NCI-H1105 treated with DMSO at 0.1 percent for 48 hours (cell line): ENCODE measurements around the gene RAB39B.

ENCODE experiments used
- DNase-seq: peaks from one replicate; lab custom pipeline; 2025; lab: John Stamatoyannopoulos, UW

Gene RAB39B

DNA sequence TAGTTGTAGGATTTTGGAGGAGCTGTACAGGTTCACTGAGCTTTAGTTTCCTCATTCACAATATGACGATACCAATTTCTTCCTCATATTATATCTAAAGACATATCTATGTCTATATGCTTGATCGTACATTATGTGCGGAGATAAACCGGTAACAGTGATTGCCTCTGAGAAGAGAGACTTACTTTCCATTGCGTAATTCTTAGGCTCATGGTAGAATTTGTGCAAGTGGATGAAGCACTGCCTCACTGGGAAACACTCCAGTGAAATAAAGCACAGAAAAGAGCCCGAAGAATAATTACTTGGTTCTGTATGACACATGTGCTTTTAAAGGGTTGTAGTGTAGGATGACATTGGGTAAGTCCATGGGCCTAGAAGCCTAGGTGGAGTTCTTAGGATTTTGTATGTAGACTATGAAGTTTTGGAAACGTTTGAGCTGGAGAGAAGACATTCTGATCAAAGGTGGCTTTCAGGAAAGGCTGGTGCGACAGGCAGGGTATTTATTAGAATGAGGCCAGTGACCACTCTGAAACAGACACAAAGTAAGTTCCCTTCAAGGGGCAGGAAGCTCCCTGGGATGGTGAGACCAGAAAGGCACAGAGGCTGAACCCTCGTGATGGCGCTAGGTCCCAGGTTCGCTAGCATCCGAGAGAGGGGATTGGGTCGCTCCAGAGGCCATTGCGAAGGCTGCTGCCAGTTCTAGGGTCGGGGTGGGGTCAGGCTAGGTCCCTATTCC lies 48.7 kb downstream of the RAB39B start:
- DNase-seq: no peak

DNA sequence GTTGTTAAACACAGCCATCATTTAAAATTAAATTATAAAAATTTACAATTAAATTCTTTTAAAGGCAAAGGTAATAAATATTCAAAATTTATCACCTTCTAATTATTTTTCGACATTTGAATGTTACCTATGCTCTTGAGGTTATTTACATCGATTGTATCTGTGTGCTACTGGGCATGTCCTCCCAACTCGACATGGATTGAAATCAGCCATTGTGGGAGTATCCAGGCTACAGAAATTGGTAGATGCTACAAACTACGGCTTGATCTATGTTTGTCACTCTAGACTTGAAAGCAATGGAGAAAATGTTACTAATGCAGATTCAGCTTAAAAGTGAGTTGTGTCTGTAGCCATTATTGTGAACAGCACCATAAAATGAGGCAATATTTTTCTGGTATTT lies 50.6 kb downstream of the RAB39B start:
- no peak for DNase-seq

DNA sequence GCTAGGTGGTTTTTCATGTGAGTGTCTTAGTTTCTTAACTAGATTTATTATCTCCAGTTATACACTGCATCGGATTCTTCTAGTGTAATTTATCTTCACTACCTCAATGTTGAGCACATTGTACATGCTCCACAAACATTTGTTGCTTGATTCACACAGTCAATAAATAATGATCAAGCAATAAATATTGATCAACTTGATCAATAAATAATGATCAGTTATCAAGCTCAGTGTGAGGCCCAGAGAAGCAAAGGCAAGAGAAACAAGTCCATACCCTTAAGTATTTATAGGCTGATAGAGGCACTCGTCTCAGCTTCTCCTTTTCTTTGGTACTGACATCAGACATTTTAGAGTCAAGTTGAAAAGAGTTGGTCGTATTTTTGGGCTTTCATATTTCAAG lies 53.1 kb downstream of the RAB39B start:
- no peak for DNase-seq
